ENCODE results near the gene SLC24A3.

Gene SLC24A3

GRCh38 chr20:19720991-19721390 is 508.5 kb downstream of the SLC24A3 start:
- DNase-seq (ENCODE audit: extremely low read depth, insufficient read length) = no peak
- peaks cover 2% of the 10 kb centered on the region; the same call in 1 of the 2 replicates for H3K27me3 ChIP-seq (replicated peaks; ENCODE audit: control insufficient read depth, insufficient read depth, low read length)
- H3K36me3 ChIP-seq (ENCODE audit: control insufficient read depth, insufficient read depth, low read length) = no peaks in the 10 kb centered on the region
- no peak overlapping the region for H3K4me3 ChIP-seq (replicated peaks; ENCODE audit: low read depth, low read length)
- no peak for TF ChIP-seq CTCF (IDR thresholded peaks at IDR 0.05; ENCODE audit: insufficient read depth, low read length, poor library complexity, severe bottlenecking)

DNA sequence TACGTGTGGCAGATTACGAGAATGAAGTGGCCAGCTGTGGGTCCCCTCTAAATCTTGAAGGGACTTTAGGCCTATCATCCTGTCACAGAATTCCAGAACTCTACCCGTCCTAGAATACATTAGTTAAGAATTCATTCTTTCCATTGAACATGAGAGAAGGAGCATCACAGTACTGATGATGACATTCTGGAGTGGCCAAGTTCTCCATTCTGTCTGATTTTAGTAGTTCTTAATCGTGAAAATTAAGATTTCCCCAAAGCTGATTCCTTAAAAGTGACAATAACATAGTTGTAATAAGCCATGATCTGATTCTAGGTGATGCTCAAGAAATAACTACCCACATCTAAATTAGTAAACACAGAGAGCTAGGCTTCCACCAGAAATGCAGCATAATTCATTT is 510.6 kb downstream of the SLC24A3 start:
- no peak for DNase-seq (ENCODE audit: extremely low read depth, insufficient read length)
- Histone ChIP-seq H3K27me3 (replicated peaks; ENCODE audit: control insufficient read depth, insufficient read depth, low read length) (peaks cover 2% of the 10 kb centered on the region; the same call in 1 of the 2 replicates), H3K36me3 (ENCODE audit: control insufficient read depth, insufficient read depth, low read length) (no peaks in the 10 kb centered on the region), H3K4me3 (replicated peaks; ENCODE audit: low read depth, low read length) (no peak overlapping the region)
- TF ChIP-seq CTCF (IDR thresholded peaks at IDR 0.05; ENCODE audit: insufficient read depth, low read length, poor library complexity, severe bottlenecking) = no peak

GRCh38 chr20:19723813-19724430 is 511.5 kb downstream of the SLC24A3 start:
- no peak for TF ChIP-seq CTCF (IDR thresholded peaks at IDR 0.05; ENCODE audit: insufficient read depth, low read length, poor library complexity, severe bottlenecking)

GRCh38 chr20:19725373-19725772 is 512.9 kb downstream of the SLC24A3 start:
- H3K27me3 ChIP-seq (replicated peaks; ENCODE audit: control insufficient read depth, insufficient read depth, low read length) = 0 out of 2 replicates have a peak, but pooled peaks cover 2% of the 10 kb centered on the region
- no peak for TF ChIP-seq CTCF (IDR thresholded peaks at IDR 0.05; ENCODE audit: insufficient read depth, low read length, poor library complexity, severe bottlenecking)
- H3K36me3 ChIP-seq (ENCODE audit: control insufficient read depth, insufficient read depth, low read length) = no peaks in the 10 kb centered on the region
- H3K4me3 ChIP-seq (replicated peaks; ENCODE audit: low read depth, low read length) = no peak overlapping the region
- DNase-seq (ENCODE audit: extremely low read depth, insufficient read length) = no peak

More at GRCh38 chr20:19723813-19724430, 511.5 kb downstream of the SLC24A3 start:
- 0 out of 2 replicates have a peak, but pooled peaks cover 2% of the 10 kb centered on the region for H3K27me3 ChIP-seq (replicated peaks; ENCODE audit: control insufficient read depth, insufficient read depth, low read length)
- no peak for DNase-seq (ENCODE audit: extremely low read depth, insufficient read length)
- H3K4me3 ChIP-seq (replicated peaks; ENCODE audit: low read depth, low read length) = no peak overlapping the region
- H3K36me3 ChIP-seq (ENCODE audit: control insufficient read depth, insufficient read depth, low read length) = no peaks in the 10 kb centered on the region

GRCh38 chr20:19725814-19726525 is 513.5 kb downstream of the SLC24A3 start:
- H3K4me3 ChIP-seq (replicated peaks; ENCODE audit: low read depth, low read length) = no peak overlapping the region
- TF ChIP-seq CTCF (IDR thresholded peaks at IDR 0.05; ENCODE audit: insufficient read depth, low read length, poor library complexity, severe bottlenecking) = no peak

More at GRCh38 chr20:19725814-19726525, 513.5 kb downstream of the SLC24A3 start:
- 0 out of 2 replicates have a peak, but pooled peaks cover under 1% of the 10 kb centered on the region for H3K27me3 ChIP-seq (replicated peaks; ENCODE audit: control insufficient read depth, insufficient read depth, low read length)
- DNase-seq (ENCODE audit: extremely low read depth, insufficient read length) = no peak
- no peaks in the 10 kb centered on the region for H3K36me3 ChIP-seq (ENCODE audit: control insufficient read depth, insufficient read depth, low read length)
